GM21526 (cell line): ENCODE data around the gene HDGF.
A peak's percentile ranks its signal among the peaks of the same experiment; 100 is the strongest.

Experiments used
- ATAC-seq: cut with Tn5 transposase; IDR thresholded peaks from one replicate; pipeline ENCODE4 v1.9.1; 2021; ENCODE audit warnings: moderate library complexity; ENCODE audit not compliant: unreplicated experiment, low FRiP score

The HDGF gene

DNA sequence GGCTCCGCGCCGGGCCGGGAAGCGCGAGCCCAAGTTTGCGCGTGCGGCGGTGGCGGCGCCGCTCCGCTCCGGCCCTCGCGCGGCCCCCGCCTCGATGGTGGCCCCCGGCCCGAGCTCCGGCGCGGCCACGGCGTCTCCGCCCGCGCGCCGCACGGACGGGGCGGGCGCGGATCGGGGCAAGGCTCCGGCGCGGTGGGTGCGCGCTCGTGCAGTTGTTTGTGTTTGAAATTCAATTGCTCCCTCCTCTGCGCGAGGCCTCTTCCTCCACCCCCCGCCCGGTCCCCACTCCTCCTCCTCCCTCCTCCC lies at the start of gene HDGF:
Gene HDGF (minus strand): TSS at position 225 of the 306 bp plus-strand sequence. CDS start 246 bp downstream, outside the sequence.
- peak; percentile 9 for ATAC-seq

DNA sequence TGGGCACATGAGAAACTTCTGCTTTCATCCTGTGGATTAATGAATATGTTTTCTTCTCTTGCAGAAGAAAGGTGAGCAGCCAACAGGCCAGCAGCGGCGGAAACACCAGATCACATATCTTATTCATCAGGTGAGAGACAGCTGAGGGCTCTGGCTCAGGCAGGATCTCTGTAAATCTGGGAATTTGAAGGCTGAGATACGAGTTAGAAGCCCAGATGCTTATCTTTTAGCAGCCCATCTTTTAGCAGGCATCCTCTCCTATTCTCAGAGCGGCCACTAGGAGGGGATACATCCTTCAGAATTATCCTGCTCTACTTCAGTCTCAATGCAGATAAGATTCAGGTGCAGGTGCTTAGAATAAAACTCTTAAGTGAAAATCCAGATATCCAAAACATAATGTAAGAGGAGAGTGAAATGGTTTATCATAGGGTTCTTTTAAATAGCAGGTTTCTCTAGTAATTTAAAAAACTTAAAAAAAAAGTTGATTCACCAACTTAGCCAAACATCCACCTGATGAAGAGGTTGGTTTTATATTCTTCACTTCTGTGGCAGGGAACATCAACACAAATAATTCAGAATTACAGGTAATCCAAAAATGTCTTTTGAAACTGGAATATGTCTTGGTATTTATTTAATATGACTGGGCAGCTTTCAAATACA lies 45.9 kb upstream of the HDGF start:
- no peak for ATAC-seq

DNA sequence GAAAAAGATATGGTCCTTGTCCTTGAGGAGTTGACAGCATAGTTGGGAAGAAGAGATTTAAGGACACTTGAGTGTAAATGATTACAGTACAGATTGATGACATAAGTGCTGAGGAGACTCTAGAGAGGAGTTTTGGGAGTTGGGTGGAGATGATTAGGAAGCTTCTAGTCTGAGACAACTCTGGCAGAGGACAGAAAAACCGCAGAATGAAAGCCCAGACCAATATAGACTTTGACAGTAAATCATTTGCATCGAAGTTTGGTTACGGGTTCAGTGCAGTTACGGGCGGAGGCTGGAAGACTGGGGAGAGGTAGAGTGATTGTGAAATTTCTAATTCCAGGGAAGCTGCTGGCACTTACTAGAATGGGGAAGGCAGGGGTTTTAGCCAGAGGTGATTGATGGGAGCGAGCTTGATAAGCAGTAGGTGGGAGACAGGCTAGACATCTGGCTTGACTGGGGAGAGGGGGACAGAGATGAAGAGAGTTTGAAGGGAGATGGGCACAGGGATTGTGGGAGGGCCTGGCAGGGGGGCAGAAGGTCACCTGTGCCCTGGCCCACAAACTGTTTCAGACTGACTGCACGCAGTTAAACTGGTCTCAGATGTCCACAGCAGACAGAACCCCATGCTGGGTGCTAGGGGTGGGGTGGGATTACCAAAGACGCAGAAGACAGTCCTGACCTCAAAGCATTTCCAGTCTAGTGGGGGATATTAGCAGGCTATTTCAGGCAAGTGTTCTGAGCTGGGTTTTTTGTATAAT lies 45.0 kb upstream of the HDGF start:
- no peak for ATAC-seq

DNA sequence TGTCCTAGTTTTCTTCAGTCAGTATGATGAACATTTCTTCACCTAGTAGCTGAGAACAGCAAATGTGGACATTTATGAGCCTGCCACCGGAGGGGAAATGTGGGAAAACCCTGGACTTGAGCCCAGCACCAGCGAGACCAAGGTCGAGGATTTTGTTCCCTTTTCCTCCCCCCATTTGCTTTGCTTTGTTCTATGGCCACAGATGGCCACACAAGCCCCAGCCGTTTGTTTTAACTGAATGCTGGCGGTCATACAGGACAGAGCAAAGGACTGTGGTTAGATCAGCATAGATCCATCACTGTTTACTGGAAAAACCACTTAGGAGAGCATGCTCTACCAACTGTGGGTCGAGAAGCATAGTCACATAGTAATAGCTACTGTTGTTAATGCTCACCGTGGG lies 44.3 kb upstream of the HDGF start:
- no peak for ATAC-seq

DNA sequence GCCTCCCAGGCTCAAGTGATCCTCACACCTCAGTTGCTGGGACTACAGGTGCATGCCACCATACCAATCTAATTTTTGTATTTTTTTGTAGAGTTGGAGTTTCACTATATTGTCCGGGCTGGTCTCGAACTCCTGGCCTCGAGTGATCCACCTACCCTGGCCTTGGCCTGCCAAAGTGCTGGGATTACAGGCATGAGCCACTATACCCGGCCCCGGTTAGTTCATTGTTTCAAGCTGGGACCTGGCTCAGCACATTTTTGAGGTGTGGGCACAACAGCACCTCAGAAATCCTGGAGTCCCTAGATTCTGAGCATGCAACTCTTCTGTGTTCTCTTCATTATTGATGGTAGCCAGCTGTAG lies 43.9 kb upstream of the HDGF start:
- no peak for ATAC-seq

DNA sequence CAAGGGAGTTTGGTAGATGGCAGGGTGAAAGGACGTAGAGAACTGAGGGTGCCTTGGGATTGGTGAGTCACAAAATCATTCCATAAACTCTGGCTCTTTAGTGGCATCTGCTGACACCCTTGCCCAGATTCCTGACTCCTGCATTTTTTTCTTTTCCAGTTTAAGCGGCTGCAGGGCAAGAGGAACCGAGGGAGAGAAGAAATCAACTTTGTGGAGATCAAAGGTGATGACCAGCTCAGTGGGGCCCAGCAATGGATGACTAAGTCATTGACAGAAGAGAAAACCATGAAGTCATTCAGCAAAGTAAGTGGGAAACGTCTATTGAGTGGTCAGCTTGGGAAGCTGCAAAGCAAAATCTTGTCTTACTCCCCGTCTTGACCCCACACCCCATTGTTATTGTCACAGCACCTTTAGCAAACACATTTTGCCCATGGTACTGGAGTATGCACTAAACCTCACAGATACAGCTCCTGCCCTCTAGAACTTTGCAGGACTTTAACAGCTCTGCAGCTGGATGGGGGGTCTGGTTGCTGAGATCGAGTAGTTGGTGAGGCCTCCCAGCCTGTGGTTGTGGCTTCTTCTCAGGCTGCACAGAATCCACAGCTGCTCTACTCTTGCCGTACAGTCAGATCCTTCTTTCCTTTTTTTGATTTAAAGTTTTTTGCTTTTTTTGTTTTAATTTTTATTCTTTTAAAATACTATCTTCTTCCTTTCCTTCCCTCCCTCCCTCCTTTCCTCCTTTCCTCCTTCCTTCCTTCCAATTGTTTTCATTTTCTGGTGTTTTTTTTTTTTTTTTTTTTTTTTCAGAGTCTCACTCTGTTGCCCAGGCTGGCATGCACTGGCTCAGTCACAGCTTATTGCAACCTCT lies 43.3 kb upstream of the HDGF start:
- no peak for ATAC-seq

DNA sequence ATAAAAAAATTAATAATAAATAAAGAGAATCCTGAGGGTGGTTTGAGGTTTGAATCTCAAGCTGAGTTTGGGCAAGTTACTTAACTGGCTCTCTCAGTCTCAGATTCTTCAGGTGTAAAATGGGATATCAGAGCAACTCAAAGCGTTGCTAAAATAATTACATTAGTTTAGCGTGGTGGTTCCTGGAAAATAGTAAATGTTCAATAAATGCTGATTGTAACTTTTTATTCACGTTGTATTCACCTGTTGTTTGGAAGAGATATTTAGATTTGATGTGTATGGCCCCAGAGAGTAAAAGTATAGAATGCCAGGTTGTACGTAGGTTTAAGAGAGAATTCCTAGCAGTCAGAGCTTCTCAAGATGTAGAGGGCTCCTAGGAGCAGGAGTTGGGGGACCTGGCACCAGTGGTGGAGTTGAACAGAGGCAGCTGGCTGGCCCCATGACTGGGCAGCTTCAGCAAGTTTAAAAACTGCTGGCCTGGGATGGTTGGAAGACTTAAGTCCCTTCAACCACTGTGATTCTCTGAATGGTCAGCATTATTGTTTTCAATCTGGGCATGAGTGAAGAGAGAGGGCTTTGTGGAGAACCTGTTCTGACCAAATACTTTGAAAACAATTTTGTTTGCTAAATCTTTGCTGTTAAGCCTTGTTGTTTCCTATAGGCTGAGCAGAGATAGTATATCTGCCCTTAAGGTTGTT lies 38.3 kb upstream of the HDGF start:
- ATAC-seq = no peak

DNA sequence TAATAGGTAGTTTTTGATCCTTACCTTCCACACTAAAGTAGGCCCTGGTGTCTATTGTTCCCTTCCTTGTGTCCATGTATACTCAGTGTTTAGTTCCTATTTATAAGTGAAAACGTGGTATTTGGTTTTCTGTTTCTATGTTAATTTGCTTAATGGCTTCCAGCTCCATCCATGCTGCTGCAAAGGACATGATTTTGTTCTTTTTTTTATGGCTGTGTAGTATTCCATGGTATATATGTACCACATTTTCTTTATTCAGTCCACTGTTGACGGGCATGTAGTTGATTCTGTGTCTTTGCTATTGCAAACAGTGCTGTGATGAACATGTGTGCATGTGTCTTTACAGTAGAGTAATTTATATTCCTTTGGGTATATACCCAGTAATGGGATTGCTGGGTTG lies 36.7 kb upstream of the HDGF start:
- ATAC-seq = no peak

DNA sequence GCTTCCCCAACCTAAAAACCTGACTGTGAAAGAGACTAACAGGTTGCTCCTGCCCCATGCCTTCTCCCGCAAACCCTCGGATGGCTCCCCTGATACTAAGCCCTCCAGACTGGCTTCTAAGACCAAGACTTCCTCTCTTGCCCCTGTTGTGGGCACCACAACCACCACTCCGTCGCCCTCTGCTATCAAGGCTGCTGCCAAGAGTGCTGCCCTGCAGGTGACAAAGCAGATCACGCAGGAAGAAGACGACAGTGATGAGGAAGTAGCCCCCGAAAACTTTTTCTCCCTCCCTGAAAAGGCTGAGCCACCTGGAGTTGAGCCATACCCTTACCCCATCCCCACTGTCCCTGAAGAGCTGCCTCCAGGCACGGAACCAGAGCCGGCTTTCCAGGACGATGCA lies 35.2 kb upstream of the HDGF start:
- no peak for ATAC-seq

DNA sequence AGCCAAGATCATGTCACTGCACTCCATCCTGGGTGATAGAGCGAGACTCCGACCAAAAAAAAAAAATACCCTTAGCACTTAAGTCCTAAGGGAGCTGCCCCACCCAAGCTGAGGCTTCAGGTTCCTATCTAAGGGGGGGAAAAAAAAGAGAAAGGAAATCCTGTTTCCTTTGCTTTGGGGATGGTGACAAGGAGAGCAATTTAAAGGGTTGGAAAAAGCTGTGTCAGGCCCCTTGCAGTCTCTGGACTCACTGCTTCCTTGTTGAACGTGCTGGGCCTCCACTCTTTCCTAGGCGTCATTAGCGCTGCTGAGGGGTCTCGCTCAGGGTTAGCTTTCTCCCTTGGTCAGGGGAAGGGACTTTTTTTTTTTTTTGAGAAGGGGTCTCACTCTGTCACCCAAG lies 34.0 kb upstream of the HDGF start:
- ATAC-seq = no peak

DNA sequence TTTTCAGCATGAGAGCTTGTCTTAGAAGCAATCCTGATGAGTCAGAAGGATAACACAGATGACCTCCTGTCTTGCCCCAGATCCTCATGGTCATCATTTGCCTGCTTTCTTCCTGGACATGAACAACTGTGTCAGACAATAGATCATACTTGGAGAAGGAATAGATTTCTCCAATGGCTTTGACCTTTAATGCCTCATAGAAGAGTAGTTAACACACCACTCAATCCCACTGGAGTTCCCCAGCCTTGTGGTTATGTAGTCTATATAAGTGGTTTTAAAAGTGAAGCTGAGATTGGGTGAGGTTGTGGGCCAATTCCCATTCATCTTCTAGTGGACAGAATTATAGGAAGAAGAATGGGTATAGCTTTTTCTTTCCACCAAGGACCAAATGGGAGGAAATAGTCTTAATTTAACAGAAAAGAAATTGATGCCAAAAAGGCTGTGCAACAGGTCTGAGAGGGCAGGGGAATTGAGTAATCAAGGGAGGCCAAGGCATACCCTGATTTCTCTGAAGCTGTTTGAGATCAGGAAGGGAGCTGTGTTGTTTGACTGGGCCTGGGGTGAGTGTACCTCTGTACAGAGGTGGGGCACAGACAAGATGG lies 30.2 kb upstream of the HDGF start:
- no peak for ATAC-seq

DNA sequence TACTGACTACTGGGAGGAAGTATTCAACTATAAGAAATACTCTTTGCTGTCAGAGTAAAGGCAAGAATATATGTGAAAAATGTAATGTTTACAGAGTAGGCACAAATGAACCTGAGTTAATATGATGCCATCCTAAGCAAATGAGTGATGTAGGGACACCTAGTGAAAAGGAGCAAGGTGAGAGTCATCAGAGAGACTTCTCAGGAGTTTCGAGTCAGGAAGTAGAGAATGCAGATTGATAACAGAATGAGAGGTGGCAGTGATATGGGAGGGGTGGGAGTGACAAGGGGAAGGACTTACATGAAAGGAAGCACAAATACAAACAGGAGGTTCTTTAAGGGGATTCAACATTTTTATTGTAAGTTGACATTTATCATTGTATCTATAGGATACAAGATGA lies 26.1 kb upstream of the HDGF start:
- ATAC-seq = no peak

DNA sequence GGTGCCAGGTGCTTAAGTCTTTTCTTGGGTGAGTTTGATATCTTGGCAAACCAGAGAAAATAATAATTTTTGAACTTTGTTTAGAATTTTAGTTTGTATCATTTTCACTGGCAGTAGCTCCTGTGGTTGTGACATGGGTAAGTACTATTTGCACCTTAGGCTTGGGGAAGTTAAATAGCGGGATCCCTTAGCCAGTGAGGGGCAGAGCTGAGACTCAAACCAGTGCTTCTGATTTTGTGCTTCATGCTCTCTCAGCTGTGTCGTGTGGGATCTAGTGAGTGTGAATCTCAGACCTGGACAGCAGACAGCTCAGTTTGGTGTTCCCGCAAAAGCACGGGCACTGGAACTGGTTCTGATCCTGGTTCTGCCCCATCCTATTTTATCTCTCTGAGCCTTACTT lies 25.5 kb upstream of the HDGF start:
- no peak for ATAC-seq

DNA sequence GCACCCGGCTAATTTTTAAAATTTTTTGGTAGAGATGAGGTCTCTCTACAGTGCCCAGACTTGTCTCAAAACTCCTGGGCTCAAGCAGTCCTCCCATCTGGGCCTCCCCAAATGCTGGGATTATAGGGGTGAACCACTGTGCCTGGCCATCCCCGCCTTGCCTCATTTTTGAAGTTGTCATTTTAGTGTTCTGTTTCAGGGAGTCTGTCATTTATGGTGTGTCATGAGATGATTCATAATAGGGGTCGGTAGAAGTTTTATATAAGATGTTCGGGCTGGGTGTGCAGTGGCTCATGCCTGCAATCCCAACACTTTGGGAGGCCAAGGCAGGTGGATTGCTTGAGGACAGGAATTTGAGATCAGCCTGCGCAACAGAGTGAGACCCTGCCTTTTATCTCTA lies 24.3 kb upstream of the HDGF start:
- ATAC-seq = no peak

DNA sequence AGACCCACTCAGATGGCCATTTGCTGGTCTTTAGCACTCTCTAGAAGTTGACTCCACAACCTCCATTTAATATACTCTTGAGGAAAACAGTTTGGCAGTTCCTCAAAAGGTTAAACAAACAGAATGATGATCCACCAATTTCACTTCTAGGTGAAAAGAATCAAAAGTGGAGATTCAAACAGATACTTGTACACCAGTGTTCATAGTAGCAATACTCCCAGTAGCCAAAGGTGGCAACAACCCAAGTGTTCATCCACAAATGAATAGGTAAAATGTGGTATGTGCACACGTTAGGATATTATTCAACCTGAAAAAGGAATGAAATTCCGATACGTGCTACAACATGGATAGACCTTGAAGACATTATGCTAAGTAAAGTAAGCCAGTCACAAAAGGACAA lies 22.1 kb upstream of the HDGF start:
- ATAC-seq = no peak

DNA sequence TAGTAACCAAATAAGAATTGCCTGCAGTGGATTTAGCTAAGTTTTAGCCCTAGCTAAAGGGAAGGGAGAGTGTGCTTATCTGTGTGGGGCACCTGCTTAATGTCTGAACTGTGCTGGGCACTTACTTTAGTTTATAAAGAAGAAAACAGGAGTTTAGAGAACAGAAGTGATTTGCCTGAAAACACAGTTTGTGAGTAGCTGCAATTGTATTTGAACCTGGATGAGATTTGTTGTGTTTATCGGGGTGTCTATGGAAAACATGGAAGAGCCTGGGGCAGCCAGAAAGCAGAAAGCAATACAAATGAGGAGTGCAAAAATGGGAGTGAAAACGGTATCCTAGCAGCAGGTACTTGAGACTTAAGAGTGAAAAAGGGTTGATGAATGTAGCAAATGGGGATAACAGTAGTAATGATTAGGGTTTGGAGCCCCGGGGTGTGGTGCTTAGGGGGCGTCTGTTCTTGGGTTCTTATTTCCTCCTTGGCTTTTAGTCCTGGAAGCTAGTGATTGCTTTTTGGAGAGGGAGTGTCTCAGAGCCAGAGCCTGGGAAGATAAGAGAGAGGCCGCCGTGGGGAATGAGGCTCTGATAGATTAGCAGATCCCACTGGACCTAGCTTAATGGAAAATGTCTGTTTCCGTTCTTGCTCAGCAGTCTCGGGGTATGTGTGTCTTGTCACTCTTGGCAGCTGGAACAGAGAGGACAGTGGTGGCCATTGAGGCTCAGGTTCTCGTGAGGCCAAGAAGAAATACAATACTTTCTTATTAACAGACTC lies 21.4 kb upstream of the HDGF start:
- no peak for ATAC-seq

DNA sequence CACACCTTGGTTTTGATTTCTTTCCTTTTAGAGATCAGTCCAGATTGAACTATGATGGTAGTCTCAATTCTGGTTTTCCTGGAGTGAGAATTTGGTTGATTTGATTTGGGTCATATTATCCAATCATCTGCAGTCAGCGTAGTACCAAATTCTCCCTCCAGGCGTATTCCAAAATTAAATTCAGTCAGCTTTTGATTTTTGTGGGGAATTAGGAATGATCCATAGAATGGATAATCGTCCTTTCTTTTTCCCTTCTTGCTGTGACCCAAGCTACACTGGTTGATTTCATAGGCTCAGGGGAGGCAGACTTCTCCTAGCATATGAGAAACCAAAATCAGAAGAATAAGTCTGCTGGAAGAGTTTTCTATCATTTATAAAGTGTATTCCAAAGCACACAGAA lies 20.7 kb upstream of the HDGF start:
- no peak for ATAC-seq

DNA sequence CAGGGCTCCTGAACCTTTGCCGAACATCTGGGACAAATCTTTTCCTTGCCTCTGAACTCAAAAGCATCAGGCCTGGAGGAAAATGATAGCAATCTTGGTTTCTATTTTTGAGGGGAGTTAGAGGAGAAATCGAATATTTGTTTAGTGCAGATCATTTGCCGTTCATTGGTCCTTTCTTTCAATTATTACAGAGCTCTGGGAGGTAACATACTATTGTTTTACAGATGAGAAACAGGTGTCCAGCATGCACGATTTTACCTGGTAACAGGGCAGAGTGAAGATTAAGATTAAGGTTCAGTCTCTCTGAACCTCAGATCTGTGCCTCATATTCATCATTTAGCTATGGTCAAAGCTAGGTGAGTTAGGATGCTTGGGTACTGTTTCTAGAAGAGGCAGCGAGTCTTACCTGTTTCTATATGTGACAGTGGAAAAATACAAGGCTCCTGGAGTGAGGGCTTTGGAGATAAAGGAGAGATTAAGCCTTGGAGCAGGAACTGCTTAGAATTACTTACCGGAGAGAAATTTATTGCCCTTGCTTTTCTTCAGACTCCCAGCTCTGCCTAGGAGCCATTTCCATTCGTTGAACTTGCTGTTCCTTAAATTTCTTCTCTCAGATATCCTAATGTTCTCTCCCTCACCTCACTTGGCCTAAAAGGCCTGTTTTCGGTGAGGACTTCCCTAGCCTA lies 17.3 kb upstream of the HDGF start:
- no peak for ATAC-seq

DNA sequence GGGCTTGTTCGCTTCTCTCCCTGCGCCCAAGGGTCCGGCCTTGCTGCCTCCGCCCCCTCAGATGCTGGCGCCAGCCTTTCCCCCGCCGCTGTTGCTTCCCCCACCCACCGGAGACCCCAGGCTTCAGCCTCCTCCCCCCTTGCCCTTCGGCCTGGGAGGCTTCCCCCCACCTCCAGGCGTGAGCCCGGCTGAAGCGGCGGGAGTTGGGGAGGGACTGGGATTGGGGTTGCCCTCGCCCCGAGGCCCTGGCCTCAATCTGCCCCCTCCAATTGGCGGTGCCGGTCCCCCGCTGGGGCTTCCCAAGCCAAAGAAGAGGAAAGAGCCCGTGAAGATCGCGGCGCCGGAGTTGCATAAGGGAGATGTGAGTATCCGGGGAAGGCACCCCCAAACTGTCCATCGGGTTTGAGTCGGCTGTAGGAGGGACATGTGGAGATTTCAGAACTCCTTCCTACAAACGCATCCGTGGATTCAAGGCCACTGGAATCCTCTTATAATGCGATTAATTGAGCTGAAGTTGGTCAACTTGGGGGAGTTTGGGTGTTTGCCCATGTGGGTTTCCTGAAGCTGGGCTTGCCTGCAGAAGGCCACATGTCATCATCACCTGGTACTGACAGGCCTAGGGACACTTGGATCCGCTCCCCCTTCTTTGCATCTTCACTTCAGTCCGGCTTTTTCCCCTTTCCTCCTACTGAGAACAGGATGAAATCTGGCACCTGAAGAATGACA lies 16.6 kb upstream of the HDGF start:
- no peak for ATAC-seq
